Measurements from ENCODE around the gene NANP.

NANP gene

DNA sequence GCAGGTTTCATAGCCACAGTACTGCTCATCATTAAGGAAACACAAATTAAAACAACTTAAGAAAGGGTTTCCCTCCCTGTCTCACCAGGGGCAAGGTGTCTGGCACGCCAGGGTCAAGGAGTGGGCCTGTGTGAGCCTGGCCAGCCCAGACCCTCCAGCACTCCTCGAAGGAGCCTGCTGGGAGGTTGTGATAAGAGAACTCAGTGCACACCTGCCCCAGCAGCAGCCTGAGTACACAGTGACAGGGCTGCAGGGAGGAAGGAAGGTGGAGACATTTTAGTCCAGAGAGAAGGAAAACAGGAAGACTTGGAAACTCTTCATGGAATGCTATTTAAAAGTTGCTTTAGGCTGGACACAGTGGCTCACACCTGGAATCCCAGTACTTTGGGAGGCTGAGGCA, 52.6 kb downstream of the NANP start:
- ChIA-PET POLR2A (ENCODE audit: low non-redundant PET) (no interaction called here), CTCF (no interaction called here)
- TF ChIP-seq, protein P1, sequence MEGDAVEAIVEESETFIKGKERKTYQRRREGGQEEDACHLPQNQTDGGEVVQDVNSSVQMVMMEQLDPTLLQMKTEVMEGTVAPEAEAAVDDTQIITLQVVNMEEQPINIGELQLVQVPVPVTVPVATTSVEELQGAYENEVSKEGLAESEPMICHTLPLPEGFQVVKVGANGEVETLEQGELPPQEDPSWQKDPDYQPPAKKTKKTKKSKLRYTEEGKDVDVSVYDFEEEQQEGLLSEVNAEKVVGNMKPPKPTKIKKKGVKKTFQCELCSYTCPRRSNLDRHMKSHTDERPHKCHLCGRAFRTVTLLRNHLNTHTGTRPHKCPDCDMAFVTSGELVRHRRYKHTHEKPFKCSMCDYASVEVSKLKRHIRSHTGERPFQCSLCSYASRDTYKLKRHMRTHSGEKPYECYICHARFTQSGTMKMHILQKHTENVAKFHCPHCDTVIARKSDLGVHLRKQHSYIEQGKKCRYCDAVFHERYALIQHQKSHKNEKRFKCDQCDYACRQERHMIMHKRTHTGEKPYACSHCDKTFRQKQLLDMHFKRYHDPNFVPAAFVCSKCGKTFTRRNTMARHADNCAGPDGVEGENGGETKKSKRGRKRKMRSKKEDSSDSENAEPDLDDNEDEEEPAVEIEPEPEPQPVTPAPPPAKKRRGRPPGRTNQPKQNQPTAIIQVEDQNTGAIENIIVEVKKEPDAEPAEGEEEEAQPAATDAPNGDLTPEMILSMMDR (conservative IDR thresholded peaks at IDR 0.05; ENCODE audit: low read depth) = no peak
- no peak overlapping the region for H3K27ac ChIP-seq
- DNase-seq (ENCODE audit: low spot score) = no peak

DNA sequence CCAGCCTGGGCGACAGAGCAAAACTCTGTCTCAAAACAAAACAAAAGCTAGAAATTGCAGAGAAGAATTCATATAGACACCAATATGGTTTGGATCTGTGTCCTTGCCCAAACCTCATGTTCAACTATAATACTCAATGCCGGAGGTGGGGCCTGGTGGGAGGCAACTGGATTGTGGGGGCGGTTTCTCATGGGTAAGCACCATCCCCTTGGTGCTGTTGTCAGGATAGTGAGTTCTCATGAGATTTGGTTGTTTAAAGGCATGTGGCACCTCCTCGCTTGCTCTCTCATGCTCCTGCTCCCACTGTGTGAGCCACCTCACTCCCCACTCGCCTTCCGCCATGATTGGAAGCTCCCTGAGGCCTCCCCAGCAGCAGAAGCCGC, 53.7 kb downstream of the NANP start:
- DNase-seq (ENCODE audit: low spot score) = no peak
- CTCF ChIA-PET = interaction anchor here (0.6 kb wide), 1 partner anchor 98 kb away, joined by 4 read pairs; no protein-coding TSS in a partner anchor
- TF ChIP-seq, protein P1 (conservative IDR thresholded peaks at IDR 0.05; ENCODE audit: low read depth) = no peak
- POLR2A ChIA-PET (ENCODE audit: low non-redundant PET) = no interaction called here
- H3K27ac ChIP-seq = no peak overlapping the region

DNA sequence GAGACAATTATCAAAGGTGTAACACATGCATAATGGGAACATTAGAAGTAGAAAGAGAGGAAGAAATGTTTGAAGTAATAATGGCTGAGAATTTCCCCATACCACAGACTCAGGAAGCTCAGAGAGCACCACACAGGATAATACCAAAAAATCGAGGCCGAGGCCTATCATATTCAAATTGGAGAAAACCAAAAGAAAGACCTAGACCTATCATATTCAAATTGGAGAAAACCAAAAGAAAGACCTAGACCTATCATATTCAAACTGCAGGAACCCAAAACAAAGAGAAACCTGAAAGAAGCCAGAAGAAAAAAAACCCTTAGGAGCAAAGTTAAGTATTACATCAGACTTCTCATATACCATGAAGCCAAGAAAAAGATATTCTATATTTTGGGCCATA, 56.5 kb downstream of the NANP start:
- TF ChIP-seq, protein P1 (conservative IDR thresholded peaks at IDR 0.05; ENCODE audit: low read depth) = no peak

DNA sequence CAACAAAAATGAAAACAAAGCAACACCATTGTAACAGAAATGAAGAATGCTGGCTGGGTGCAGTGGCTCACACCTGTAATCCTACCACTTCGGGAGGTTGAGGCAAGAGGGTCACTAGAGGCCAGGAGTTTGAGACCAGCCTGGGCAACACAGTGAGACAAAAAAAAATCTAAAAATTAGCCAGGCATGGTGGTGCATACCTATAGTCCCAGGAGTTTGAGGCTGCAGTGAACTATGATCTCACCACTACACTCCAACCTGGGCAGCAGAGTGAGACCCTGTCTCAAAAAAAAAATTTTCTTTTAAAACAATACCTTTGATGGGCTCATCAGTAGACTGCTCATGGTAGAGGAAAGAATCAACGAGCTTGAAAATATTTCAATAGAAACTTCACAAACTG, 57.0 kb downstream of the NANP start:
- TF ChIP-seq, protein P1 (conservative IDR thresholded peaks at IDR 0.05; ENCODE audit: low read depth) = no peak
- ChIA-PET POLR2A (ENCODE audit: low non-redundant PET) (no interaction called here), CTCF (no interaction called here)
- no peak overlapping the region for H3K27ac ChIP-seq
- DNase-seq (ENCODE audit: low spot score) = no peak

More for the DNA sequence above, 56.5 kb downstream of the NANP start:
- no peak for DNase-seq (ENCODE audit: low spot score)
- ChIA-PET POLR2A (ENCODE audit: low non-redundant PET) (no interaction called here), CTCF (no interaction called here)
- no peak overlapping the region for H3K27ac ChIP-seq

DNA sequence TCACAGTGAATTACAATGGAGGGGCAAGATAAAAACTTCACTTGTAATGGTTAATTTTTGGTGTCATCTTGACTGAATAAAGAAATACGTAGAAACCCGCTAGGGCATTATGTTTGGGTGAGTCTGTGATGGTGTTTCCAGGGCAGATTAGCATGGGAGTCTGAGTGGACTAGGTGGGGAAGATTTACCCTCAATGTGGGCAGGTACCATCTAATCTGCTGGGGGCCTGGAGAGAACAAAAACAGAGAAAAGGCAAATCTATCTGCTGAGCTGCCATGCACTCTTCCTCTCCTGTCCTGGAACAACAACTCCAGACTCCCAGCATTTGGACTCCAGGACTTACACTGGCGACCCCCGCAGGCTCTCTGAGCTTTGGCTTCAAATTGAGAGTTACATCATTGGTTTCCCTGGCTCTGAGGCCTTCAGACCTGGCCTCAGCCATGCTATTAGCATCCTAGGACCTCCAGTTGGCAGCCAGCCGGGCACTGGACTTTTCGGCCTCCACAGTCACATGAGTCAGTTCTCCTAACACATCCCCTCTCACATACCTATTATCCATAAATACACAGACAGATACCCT, 58.1 kb downstream of the NANP start:
- ChIA-PET CTCF (no interaction called here), POLR2A (ENCODE audit: low non-redundant PET) (no interaction called here)
- no peak overlapping the region for H3K27ac ChIP-seq
- TF ChIP-seq, protein P1 (conservative IDR thresholded peaks at IDR 0.05; ENCODE audit: low read depth) = no peak
- DNase-seq (ENCODE audit: low spot score) = no peak

DNA sequence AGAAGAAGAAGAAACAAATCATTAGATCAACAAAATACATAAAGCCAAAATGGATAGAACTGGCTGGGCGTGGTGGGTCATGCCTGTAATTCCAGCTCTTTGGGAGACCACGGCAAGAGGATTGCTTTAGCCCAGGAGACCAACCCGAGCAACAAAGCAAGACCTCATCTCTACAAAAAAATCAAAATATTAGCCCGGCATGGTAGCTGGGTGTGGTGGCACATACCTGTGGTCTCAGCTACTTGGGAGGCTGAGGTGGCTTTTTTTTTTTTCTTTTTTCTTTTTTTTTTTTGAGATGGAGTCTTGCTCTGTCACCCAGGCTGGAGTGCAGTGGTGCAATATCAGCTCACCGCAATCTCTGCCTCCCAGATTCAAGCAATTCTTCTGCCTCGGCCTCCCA, 59.9 kb downstream of the NANP start:
- ChIA-PET CTCF (no interaction called here), POLR2A (ENCODE audit: low non-redundant PET) (no interaction called here)
- no peak overlapping the region for H3K27ac ChIP-seq
- DNase-seq (ENCODE audit: low spot score) = no peak
- TF ChIP-seq, protein P1 (conservative IDR thresholded peaks at IDR 0.05; ENCODE audit: low read depth) = no peak

DNA sequence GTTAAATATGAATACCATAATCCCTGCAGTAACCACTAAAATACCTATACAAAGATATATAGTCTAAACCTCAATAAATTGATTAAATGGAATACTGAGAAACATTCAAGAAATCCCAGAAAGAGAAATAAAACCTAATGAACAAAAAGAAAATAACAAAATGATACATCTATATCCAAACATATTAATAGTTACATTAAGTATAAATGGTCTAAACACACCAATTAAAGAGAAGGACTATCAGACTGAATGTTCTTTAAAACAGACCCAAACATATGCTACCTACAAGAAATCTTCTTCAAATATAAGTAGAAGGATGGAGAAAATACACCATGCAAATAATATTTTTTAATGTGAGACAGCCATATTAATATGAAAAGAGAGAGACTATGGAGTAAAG, 60.5 kb downstream of the NANP start:
- no peak for DNase-seq (ENCODE audit: low spot score)
- no peak overlapping the region for H3K27ac ChIP-seq
- ChIA-PET POLR2A (ENCODE audit: low non-redundant PET) (no interaction called here), CTCF (no interaction called here)
- TF ChIP-seq, protein P1 (conservative IDR thresholded peaks at IDR 0.05; ENCODE audit: low read depth) = no peak

Measured in RWPE1 (cell line).